Cortex of kidney (tissue), 1 donor: ENCODE measurements around the gene SPIRE2.

ENCODE experiments used
- DNase-seq: peaks from one replicate; lab custom pipeline; 2025; lab: John Stamatoyannopoulos, UW

Gene SPIRE2

GRCh38 chr16:89915303-89916232 lies 87.3 kb downstream of the SPIRE2 start:
- no peak for DNase-seq

DNA sequence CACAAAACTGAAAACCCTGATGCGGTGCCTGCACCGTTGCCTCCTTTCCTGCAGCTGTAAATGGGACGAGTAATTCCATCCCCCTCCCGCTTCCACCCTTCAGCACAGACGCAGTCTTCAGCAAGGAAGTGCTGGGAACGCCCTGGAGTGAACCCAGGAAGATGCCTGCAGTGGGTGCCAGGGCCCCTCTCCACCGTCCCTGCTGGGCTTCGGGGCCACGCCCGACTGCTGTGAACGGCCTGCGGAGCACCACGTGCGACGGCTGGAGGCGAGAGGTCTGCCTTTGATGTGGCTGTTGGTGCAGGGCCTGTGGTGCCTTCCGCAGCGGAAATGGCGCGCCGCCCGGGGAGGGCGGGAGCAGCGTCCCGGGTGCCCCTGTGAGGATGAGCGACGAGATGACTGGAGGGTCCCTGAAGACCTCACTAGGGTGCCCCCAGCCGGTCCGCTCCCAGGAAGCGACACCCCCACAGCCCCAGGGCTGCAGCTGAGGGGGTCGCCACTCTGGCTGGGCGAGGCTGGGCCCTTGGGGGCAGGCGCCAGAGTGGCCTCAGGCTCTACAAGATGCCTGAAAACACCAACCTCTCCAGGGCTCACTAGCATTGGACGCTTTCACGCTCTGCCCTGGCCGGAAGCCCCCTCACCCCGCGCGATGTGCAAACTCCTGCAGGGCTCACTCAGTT lies 89.6 kb downstream of the SPIRE2 start:
- DNase-seq: no peak

- DNase-seq: no peak
These were observed 90.4 kb downstream of the SPIRE2 start, which contains the start of gene MC1R for GRCh38 chr16:89918453-89919347. MC1R (plus strand) TSS chr16:89918862; CDS start chr16:89919259, 397 bp downstream.

DNA sequence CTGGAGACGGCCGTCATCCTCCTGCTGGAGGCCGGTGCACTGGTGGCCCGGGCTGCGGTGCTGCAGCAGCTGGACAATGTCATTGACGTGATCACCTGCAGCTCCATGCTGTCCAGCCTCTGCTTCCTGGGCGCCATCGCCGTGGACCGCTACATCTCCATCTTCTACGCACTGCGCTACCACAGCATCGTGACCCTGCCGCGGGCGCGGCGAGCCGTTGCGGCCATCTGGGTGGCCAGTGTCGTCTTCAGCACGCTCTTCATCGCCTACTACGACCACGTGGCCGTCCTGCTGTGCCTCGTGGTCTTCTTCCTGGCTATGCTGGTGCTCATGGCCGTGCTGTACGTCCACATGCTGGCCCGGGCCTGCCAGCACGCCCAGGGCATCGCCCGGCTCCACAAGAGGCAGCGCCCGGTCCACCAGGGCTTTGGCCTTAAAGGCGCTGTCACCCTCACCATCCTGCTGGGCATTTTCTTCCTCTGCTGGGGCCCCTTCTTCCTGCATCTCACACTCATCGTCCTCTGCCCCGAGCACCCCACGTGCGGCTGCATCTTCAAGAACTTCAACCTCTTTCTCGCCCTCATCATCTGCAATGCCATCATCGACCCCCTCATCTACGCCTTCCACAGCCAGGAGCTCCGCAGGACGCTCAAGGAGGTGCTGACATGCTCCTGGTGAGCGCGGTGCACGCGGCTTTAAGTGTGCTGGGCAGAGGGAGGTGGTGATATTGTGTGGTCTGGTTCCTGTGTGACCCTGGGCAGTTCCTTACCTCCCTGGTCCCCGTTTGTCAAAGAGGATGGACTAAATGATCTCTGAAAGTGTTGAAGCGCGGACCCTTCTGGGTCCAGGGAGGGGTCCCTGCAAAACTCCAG lies 91.5 kb downstream of the SPIRE2 start:
- DNase-seq: no peak

GRCh38 chr16:89920723-89921122 lies 92.4 kb downstream of the SPIRE2 start:
- no peak for DNase-seq
